GM23248 (cell line): ENCODE measurements around the gene PRLHR. TPM values are rescaled to one million over a fixed set of nuclear protein-coding genes. Genes with fewer than 3 reads are reported as not detected.

Source experiments
- DNase-seq: peaks from one replicate; pipeline ENCODE4 v3.0.0-alpha.2; 2015
- H2AFZ ChIP-seq: fragments of 200-600 bp; sonication (generic); 2 replicates; pipeline ENCODE4 v1.6.1; 2016; ENCODE audit warnings: antibody characterized with exemption
- H3F3A ChIP-seq: fragments of 200-600 bp; sonication (generic); 2 replicates; pipeline ENCODE4 v1.6.1; 2016; ENCODE audit warnings: mild to moderate bottlenecking, antibody characterized with exemption, mixed run types; ENCODE audit not compliant: insufficient read depth
- H3K27ac ChIP-seq: fragments of 200-600 bp; sonication (generic); 2 replicates; pipeline ENCODE4 v1.5.1; 2016; ENCODE audit warnings: mild to moderate bottlenecking
- H3K27me3 ChIP-seq: fragments of 200-600 bp; sonication (generic); replicated peaks from 2 replicates; pipeline ENCODE4 v1.6.1; 2016; ENCODE audit warnings: mild to moderate bottlenecking; ENCODE audit not compliant: insufficient read depth
- H3K36me3 ChIP-seq: fragments of 200-600 bp; sonication (generic); 2 replicates; pipeline ENCODE4 v1.6.1; 2016; ENCODE audit warnings: low read depth, mild to moderate bottlenecking
- H3K4me1 ChIP-seq: fragments of 200-600 bp; sonication (generic); 2 replicates; pipeline ENCODE4 v1.6.1; 2016; ENCODE audit warnings: mild to moderate bottlenecking; ENCODE audit not compliant: insufficient read depth
- H3K4me2 ChIP-seq: fragments of 200-600 bp; sonication (generic); one replicate; pipeline ENCODE4 v1.6.1; 2016; ENCODE audit warnings: mild to moderate bottlenecking; ENCODE audit not compliant: unreplicated experiment
- H3K4me3 ChIP-seq: fragments of 200-600 bp; sonication (generic); 2 replicates; pipeline ENCODE4 v1.5.1; 2016; ENCODE audit warnings: mild to moderate bottlenecking
- H3K79me2 ChIP-seq: fragments of 200-600 bp; sonication (generic); 2 replicates; pipeline ENCODE4 v1.6.1; 2016; ENCODE audit warnings: mild to moderate bottlenecking; ENCODE audit not compliant: insufficient read depth
- H3K9ac ChIP-seq: fragments of 200-600 bp; sonication (generic); 2 replicates; pipeline ENCODE4 v1.6.1; 2016; ENCODE audit warnings: mild to moderate bottlenecking
- H3K9me2 ChIP-seq: fragments of 200-600 bp; sonication (generic); 2 replicates; pipeline ENCODE4 v1.6.1; 2016; ENCODE audit warnings: mixed run types, mild to moderate bottlenecking, moderate library complexity; ENCODE audit not compliant: insufficient read depth
- H3K9me3 ChIP-seq: fragments of 200-600 bp; sonication (generic); one replicate; pipeline ENCODE4 v1.6.1; 2017; ENCODE audit warnings: low read depth
- H4K20me1 ChIP-seq: fragments of 200-600 bp; sonication (generic); 2 replicates; pipeline ENCODE4 v1.6.0; 2016; ENCODE audit not compliant: insufficient read depth
- EZH2 ChIP-seq: fragments of 200-600 bp; sonication (generic); IDR thresholded peaks from 2 replicates; pipeline ENCODE4 v1.6.1; 2018; ENCODE audit warnings: antibody characterized with exemption, mild to moderate bottlenecking; ENCODE audit not compliant: insufficient read depth, poor library complexity, severe bottlenecking
- EZH2phosphoT487 ChIP-seq: fragments of 200-600 bp; sonication (generic); IDR thresholded peaks from 2 replicates; pipeline ENCODE4 v1.6.1; 2018; ENCODE audit warnings: antibody characterized with exemption, moderate library complexity, mild to moderate bottlenecking, low read depth; ENCODE audit not compliant: insufficient read depth
- WGBS, 2 experiments: methylation state at CpG; one replicate each; pipeline ENCODE4 v1.1.6; 2015 to 2017; ENCODE audit warnings: low lambda C conversion rate in 2 of 2, low coverage in 1 of 2; ENCODE audit errors: missing lambda C conversion rate in 2 of 2; 5-methylcytosine and 5-hydroxymethylcytosine counted together
- in situ Hi-C: fragments of 300-500 bp; cut with MboI; formaldehyde crosslinking; loops from 2 replicates; pipeline ENCODE4 v1.15.0; 2020
- polyA plus RNA-seq: library from polyadenylated mRNA; unstranded; fragments of >200 nt; fragmentation: Nextera tagmentation; extraction: Ambion mirVana; gene quantifications from 2 replicates; pipeline ENCODE4 v1.2.1, GENCODE V29; 2016
- total RNA-seq: library from RNA; depleted of rRNA; stranded (reverse); fragments of >200 nt; shearing (Covaris generic); gene quantifications from 2 replicates; pipeline ENCODE4 v1.2.3, GENCODE V29; 2014

The PRLHR gene
- total and polyA plus RNA-seq, 2 experiments from 2014 or later: not detected

GRCh38 chr10:118592675-118593330 is 2.6 kb downstream of the PRLHR start:
- H4K20me1 ChIP-seq: no peaks in the 10 kb centered on the region
- no peak overlapping the region for H3K4me2 ChIP-seq
- H3K36me3 ChIP-seq: no peaks in the 10 kb centered on the region
- no peak for DNase-seq
- no peak overlapping the region for H3K27ac ChIP-seq
- no peak overlapping the region for H2AFZ ChIP-seq
- H3K27me3 ChIP-seq: peaks cover 54% of the 10 kb centered on the region
- H3K9me3 ChIP-seq: no peaks in the 10 kb centered on the region
- no peak for TF ChIP-seq EZH2phosphoT487
- no peak for TF ChIP-seq EZH2
- no peak overlapping the region for H3K9ac ChIP-seq
- H3K9me2 ChIP-seq: no peaks in the 10 kb centered on the region
- in situ Hi-C loops: no loop called here
- H3K79me2 ChIP-seq: no peaks in the 10 kb centered on the region
- H3F3A ChIP-seq: no peaks in the 10 kb centered on the region
- no peak overlapping the region for H3K4me3 ChIP-seq
- no peaks in the 10 kb centered on the region for H3K4me1 ChIP-seq
- WGBS, 2 experiments: 68% methylated on average over 2 of the region's 2 CpGs

GRCh38 chr10:118590334-118590733 is 5.1 kb downstream of the PRLHR start:
- no peak overlapping the region for H3K9ac ChIP-seq
- 0 out of 2 replicates have a peak, but pooled peaks cover 3% of the 10 kb centered on the region for H3F3A ChIP-seq
- no peak overlapping the region for H3K4me3 ChIP-seq
- in situ Hi-C loops: no loop called here
- no peak for TF ChIP-seq EZH2phosphoT487
- TF ChIP-seq EZH2: no peak
- H2AFZ ChIP-seq: no peak overlapping the region
- DNase-seq: peak; percentile 13
- H3K9me2 ChIP-seq: no peaks in the 10 kb centered on the region
- H3K4me2 ChIP-seq: no peak overlapping the region
- no peaks in the 10 kb centered on the region for H3K9me3 ChIP-seq
- peaks cover 36% of the 10 kb centered on the region; the same call in 1 of the 2 replicates for H3K27me3 ChIP-seq
- H4K20me1 ChIP-seq: no peaks in the 10 kb centered on the region
- no peak overlapping the region for H3K27ac ChIP-seq
- 56% methylated on average over 2 of the region's 2 CpGs for WGBS, 2 experiments
- no peaks in the 10 kb centered on the region for H3K4me1 ChIP-seq
- no peaks in the 10 kb centered on the region for H3K79me2 ChIP-seq
- no peaks in the 10 kb centered on the region for H3K36me3 ChIP-seq

- WGBS, 2 experiments: 45 to 53% methylated on average over 16 of the region's 16 CpGs
- Histone ChIP-seq H3K4me1 (peaks cover 8% of the 10 kb centered on the region), H3K9me2 (no peaks in the 10 kb centered on the region), H3K4me2 (no peak overlapping the region), H3F3A (peaks cover 21% of the 10 kb centered on the region), H3K9me3 (no peaks in the 10 kb centered on the region), H3K36me3 (no peaks in the 10 kb centered on the region), H4K20me1 (no peaks in the 10 kb centered on the region), H2AFZ (no peak overlapping the region), H3K4me3 (no peak overlapping the region), H3K27ac (no peak overlapping the region), H3K9ac (no peak overlapping the region), H3K27me3 (peaks cover 16% of the 10 kb centered on the region; the same call in 1 of the 2 replicates), H3K79me2 (no peaks in the 10 kb centered on the region)
- TF ChIP-seq EZH2 (no peak), EZH2phosphoT487 (no peak)
- in situ Hi-C loops: no loop called here
- DNase-seq: no peak
These were observed 7.4 kb downstream of the PRLHR start for GRCh38 chr10:118587881-118588651.

- H3K9me3 ChIP-seq: no peaks in the 10 kb centered on the region
- H3K4me1 ChIP-seq: peaks cover 8% of the 10 kb centered on the region
- H4K20me1 ChIP-seq: no peaks in the 10 kb centered on the region
- H3K9ac ChIP-seq: no peak overlapping the region
- in situ Hi-C loops: no loop called here
- H3K27ac ChIP-seq: no peak overlapping the region
- no peak overlapping the region for H2AFZ ChIP-seq
- no peak overlapping the region for H3K4me2 ChIP-seq
- TF ChIP-seq EZH2 (no peak), EZH2phosphoT487 (no peak)
- H3K79me2 ChIP-seq: no peaks in the 10 kb centered on the region
- no peak overlapping the region for H3K4me3 ChIP-seq
- H3K9me2 ChIP-seq: no peaks in the 10 kb centered on the region
- H3F3A ChIP-seq: peaks cover 21% of the 10 kb centered on the region
- peaks cover 16% of the 10 kb centered on the region; the same call in 1 of the 2 replicates for H3K27me3 ChIP-seq
- no peaks in the 10 kb centered on the region for H3K36me3 ChIP-seq
- DNase-seq: no peak
These were observed 8.5 kb downstream of the PRLHR start for GRCh38 chr10:118586911-118587310.
